IPS-15b (cell line): ENCODE results near the gene RBM20.

Source experiments
- H3K27me3 ChIP-seq: one replicate; pipeline ENCODE4 v1.6.1; 2013; ENCODE audit warnings: low read length; ENCODE audit not compliant: control insufficient read depth, insufficient read depth
- H3K36me3 ChIP-seq: one replicate; pipeline ENCODE4 v1.6.1; 2013; ENCODE audit warnings: low read length; ENCODE audit not compliant: control insufficient read depth, insufficient read depth
- H3K4me1 ChIP-seq: one replicate; pipeline ENCODE4 v1.6.1; 2013; ENCODE audit warnings: mild to moderate bottlenecking, low read length; ENCODE audit not compliant: control insufficient read depth, insufficient read depth
- H3K4me3 ChIP-seq: one replicate; pipeline ENCODE4 v1.5.1; 2013; ENCODE audit warnings: low read depth, low read length
- H3K9ac ChIP-seq: one replicate; pipeline ENCODE4 v1.6.1; 2013; ENCODE audit warnings: low read depth, mild to moderate bottlenecking, low read length
- H3K9me3 ChIP-seq: one replicate; pipeline ENCODE4 v1.6.1; 2013; ENCODE audit warnings: mild to moderate bottlenecking, low read length; ENCODE audit not compliant: control insufficient read depth, insufficient read depth

RBM20 gene

DNA sequence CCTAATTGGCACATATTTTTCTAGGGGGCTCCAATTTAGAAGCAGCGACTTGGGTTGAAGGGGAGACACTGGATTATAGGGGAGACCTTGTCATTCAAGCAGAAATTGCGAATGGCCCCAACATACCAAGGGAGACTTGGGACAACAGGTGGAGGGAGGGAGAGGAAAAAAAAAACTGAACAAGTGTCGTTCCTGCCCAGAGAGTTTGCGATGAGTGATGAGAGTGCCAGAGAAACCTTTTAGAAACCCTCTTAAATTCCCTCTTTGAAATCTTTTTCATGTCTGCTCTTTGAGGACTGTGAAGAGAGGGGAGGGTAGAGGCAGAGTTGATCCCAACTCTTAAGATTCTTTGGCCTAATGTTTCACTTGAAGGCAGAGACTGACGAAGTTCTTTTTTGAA lies 24.3 kb downstream of the RBM20 start:
- no peaks in the 10 kb centered on the region for H3K36me3 ChIP-seq

DNA sequence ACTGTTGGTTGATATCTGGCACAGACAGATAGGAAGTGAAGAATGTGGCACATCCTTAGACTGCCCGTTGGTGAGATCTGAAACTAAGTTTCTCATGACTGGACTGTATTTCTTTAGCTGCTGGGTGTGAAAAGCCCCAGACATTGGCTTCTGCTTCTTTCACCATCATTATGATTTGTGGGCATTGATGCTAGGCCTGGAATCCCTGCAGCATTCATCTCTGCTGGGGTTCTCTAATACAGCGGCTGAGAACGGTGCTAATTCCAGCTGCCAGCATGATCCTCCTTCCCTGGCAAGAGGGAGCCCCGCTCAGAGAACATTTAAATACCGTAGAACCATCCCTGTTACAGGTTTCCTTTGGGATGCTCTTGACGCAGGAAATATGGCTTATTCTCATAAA lies 26.2 kb downstream of the RBM20 start:
- H3K9ac ChIP-seq = no peak overlapping the region
- no peak overlapping the region for H3K4me3 ChIP-seq
- H3K4me1 ChIP-seq = peaks cover 14% of the 10 kb centered on the region
- H3K9me3 ChIP-seq = no peaks in the 10 kb centered on the region
- peaks cover 83% of the 10 kb centered on the region for H3K27me3 ChIP-seq
- H3K36me3 ChIP-seq = no peaks in the 10 kb centered on the region

More for the DNA sequence above, 24.3 kb downstream of the RBM20 start:
- Histone ChIP-seq H3K4me1 (peaks cover 14% of the 10 kb centered on the region), H3K27me3 (peaks cover 69% of the 10 kb centered on the region), H3K4me3 (peak overlapping the region; percentile 38), H3K9me3 (no peaks in the 10 kb centered on the region), H3K9ac (no peak overlapping the region)

DNA sequence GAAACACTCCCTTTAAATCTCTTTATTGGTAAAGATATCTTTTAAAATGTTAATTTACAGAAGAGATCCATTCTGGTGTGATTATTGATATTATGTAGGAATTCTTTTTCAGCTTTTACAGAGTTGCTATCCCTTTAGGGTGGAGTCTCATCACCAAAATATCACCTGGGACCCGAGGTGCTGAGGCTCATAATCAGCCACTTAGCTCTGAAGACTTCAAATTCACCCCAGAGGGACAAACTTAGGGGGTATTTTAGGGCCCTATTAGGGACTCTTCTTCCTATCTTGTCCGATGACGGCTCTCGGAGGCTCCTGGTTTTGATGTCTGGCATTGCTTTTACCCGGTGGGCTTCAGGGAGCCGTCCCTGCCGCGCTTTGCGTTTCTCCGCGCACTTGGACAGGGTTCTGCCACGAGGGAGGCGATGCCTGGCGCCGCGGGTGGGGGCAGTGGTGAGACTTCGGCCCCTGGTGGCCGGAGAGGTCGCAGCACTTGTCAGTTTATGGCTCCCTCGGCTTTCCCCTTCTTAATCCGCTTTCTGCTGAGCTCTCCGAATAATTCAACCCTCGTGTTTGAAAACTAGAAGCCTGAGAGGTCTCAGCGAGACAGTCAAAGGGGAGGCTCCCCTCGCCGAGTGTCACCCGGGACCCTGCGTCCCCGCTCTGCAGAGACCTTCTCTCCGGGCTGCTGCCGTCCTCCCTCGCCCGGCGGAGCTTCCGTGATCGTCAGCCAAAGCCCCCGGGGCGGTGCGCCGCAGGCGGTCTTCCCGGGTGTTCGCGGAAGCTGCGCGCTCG lies 27.8 kb downstream of the RBM20 start:
- peaks cover 11% of the 10 kb centered on the region for H3K4me1 ChIP-seq
- H3K9ac ChIP-seq = no peak overlapping the region
- H3K36me3 ChIP-seq = no peaks in the 10 kb centered on the region
- peaks cover 76% of the 10 kb centered on the region for H3K27me3 ChIP-seq
- peak overlapping the region; percentile 67 for H3K4me3 ChIP-seq
- H3K9me3 ChIP-seq = no peaks in the 10 kb centered on the region

DNA sequence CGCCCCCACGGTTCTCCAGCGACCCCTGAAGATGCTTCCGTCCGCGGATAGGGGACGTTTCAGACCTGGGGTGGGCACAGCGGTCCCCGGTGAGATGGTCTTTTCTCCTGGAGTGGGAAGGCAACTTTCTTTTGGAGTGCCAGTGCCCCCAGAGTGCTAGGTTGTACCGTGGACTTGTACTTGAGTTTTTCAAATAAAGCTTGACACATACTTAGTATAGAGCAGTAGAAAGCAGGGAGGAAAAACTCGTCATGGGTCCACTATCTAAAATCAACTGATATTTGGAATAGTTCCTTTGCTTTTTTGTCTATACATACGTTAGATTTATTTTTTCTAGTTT lies 28.4 kb downstream of the RBM20 start:
- Histone ChIP-seq H3K27me3 (peaks cover 71% of the 10 kb centered on the region), H3K9ac (no peak overlapping the region), H3K9me3 (no peaks in the 10 kb centered on the region), H3K4me1 (peaks cover 9% of the 10 kb centered on the region), H3K4me3 (peak overlapping the region; percentile 67), H3K36me3 (no peaks in the 10 kb centered on the region)

DNA sequence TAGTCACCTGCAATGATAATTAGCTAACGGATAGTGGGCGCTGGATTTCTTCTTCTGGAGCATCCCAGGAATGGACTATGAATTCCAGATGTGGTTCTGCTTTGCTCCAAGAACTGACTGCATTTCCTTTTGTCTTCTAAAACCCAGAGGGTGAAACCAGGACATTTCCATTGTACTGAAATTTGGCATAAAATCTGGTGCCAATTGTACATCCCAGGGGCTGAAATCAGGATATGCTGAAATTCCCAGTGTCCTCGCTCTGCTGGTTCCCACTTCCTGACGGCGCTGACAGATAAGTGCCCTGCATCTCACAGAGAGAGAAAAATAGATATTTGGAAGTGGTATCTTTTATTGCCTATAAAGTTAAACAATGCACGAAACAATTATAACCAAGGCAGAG lies 31.9 kb downstream of the RBM20 start:
- Histone ChIP-seq H3K9me3 (no peaks in the 10 kb centered on the region), H3K36me3 (no peaks in the 10 kb centered on the region), H3K27me3 (peaks cover 39% of the 10 kb centered on the region), H3K4me1 (no peaks in the 10 kb centered on the region), H3K9ac (no peak overlapping the region), H3K4me3 (no peak overlapping the region)

DNA sequence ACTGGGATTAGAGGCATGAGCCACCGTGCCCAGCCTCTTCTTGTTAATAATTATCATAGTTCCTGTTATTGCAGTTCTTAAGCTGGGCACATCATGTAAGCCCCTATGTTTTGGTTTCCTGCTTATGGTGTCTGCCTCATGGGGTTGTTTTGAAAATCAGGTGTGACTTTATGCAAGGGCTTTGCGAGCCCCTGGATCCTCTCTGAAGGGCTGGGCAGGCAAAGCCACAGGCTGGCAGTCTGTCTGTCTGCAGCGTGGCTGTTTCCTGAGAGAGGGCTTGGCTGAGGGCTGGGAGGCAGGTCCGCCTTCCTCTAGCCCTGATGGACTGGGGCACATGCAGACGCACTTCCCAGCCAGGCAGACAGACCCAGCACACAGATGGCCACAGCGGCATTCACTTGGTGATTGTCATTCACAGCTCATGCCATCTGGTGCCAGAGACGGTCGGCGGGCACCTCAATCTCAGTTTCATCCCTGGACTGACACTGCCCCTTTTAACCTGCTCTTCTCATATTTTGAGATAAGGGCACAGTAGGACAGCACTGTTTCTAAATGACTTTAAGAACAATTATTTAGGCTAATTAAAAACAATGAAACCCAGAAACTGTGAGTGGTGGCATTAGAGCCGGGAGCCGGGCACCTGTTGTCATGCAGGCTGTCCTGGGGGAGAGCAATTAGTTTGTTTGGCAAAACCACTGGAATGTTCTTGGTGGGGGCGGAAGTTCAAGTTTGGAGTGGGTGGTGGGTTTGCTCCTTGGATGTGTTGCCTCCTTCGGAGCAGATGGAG lies 35.5 kb downstream of the RBM20 start:
- no peak overlapping the region for H3K4me3 ChIP-seq
- no peaks in the 10 kb centered on the region for H3K36me3 ChIP-seq
- H3K4me1 ChIP-seq = no peaks in the 10 kb centered on the region

DNA sequence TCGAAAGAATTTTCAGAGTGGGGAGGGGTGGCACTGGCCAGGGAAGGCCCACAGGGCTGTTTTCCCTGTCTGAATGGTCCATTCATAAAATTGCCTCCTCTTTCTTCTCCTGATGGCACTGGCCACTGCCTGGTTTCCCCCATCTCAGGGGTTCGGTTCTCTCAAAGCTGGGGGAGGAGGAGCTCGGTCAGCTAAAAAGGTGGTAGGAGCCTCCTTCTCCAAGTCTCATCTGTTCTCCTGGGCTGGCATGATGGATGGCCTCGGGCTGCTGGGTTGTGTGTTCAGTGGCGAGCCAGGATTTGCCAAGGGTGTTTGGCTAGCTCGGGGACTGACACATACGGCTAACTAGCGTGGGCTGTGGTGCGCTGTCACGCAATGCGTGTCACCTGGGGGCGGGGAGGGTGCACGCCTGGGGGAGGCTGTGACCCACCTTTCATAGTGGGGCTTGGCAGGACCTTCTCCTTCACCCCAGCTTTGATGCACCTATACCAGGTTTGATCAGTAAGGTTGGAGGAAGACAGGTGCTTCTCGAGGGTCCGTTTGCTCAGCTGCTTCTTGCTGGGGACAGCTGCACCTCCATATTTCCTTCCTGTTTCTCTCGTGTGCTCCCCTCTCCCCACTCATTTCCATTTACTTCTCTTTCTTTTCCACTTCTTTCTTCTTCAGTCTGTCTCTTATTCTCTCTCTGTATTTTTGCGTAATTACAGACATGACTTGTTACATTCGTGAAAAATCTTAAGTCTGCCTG lies 36.3 kb downstream of the RBM20 start:
- Histone ChIP-seq H3K9ac (no peak overlapping the region), H3K4me3 (no peak overlapping the region), H3K36me3 (no peaks in the 10 kb centered on the region)

More for the DNA sequence above, 35.5 kb downstream of the RBM20 start:
- Histone ChIP-seq H3K9me3 (no peaks in the 10 kb centered on the region), H3K9ac (no peak overlapping the region), H3K27me3 (peaks cover 3% of the 10 kb centered on the region)

DNA sequence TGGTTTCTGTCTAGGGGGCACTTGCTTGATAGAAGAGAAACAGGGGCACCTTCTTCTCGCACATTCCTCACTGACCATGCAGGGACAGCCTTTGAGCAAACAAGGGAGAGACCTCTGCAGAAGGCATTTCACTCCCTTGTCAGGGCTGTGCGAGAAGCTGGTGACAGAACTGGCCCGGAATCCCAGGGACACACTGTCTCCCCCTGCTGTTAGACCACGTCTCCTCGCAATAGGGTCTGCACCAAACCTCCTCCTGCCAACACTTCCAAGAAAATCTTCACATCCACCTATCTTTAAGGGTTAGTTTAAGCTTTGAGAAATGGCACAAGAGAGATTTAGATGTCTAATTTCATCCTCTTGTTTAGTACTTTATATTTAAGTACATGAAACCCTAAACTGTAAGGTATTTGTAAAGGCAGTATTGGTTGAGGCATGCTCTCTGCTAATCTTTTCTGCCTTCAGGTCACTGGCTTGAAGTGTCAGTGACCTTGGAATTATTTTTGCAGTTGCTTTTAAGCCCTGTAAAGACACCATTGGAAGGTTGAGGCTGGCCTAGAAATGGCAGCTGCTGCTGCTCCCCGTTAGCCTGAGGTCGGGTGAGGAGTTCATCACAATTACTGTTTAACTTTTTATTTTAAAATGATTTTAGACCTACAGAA lies 37.0 kb downstream of the RBM20 start:
- H3K4me1 ChIP-seq = peaks cover 4% of the 10 kb centered on the region

More for the DNA sequence above, 36.3 kb downstream of the RBM20 start:
- Histone ChIP-seq H3K27me3 (no peaks in the 10 kb centered on the region), H3K4me1 (peaks cover 4% of the 10 kb centered on the region), H3K9me3 (no peaks in the 10 kb centered on the region)

DNA sequence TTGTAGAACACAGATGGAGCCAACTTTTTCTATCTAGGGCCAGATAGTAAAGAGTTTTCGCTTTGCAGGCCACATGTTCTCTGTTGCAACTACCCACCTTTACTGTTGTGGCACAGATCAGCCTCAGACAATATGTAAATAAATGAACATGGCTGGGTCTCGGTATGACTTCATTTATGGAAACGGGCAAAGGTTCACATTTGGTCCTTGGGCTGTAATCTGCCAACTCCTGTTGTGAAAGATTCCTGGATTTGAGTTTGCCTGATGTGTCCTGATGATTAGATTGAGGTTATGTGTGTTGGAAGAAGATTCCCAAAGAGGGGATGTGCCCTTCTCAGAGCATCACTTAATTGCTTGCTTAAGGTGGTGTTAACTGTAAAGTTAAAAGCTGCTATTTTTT lies 38.2 kb downstream of the RBM20 start:
- H3K4me1 ChIP-seq = peaks cover 4% of the 10 kb centered on the region
- H3K9me3 ChIP-seq = no peaks in the 10 kb centered on the region
- H3K9ac ChIP-seq = no peak overlapping the region
- no peaks in the 10 kb centered on the region for H3K36me3 ChIP-seq
- H3K4me3 ChIP-seq = no peak overlapping the region
- no peaks in the 10 kb centered on the region for H3K27me3 ChIP-seq

More for the DNA sequence above, 37.0 kb downstream of the RBM20 start:
- no peak overlapping the region for H3K9ac ChIP-seq
- no peak overlapping the region for H3K4me3 ChIP-seq
- no peaks in the 10 kb centered on the region for H3K9me3 ChIP-seq
- H3K36me3 ChIP-seq = no peaks in the 10 kb centered on the region
- no peaks in the 10 kb centered on the region for H3K27me3 ChIP-seq

DNA sequence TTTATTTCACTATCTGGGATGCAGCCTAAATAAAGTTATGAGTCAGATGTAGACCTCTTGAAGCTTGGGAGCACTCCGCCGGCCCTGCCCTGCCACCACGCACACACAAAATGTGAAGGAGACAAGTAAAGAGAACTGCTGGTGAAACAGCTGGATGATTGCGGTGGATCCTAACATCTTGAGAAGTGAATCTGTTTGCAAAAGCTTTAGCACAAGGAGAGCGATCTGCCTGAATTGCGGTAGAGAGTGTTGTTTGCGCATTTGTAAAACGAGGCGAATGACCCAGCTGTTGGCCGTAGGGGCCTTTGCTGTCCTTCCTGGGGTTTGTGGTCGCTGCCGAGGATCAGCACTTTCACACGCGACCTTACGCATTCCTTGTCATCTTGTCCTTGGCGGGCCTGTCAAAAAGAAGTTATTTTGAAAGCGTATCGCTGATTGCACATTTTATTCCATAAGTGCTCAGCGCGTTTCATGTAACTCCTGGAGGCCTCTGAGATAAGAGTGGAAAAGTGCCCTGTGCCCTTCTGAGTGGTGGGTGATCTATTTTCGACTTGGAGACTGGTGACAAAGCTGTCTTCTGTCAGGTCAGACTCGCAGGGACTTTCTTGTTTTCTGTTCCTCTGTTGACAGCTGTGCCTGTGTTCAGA lies 40.8 kb downstream of the RBM20 start:
- peaks cover 4% of the 10 kb centered on the region for H3K4me1 ChIP-seq
- no peak overlapping the region for H3K4me3 ChIP-seq

DNA sequence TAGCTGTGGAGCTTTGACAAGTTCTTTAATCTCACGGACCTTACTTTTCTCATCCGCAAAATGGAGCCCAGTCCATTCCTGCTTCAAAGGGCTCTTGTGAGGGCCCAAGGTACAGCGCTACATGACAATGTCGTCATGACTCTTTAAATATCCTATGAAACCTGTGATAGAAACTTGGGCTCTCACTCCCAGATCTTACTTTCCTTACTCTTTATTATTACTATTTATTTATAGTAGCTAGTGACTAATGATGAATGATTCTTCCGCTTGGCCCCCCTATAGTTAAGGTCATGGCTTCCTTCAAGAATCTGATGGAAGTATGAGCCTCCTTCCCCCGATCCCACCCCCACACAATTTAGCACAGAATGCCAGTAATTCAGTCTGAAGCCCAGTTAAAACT lies 41.9 kb downstream of the RBM20 start:
- Histone ChIP-seq H3K27me3 (no peaks in the 10 kb centered on the region), H3K9ac (no peak overlapping the region), H3K9me3 (no peaks in the 10 kb centered on the region), H3K36me3 (no peaks in the 10 kb centered on the region), H3K4me3 (no peak overlapping the region), H3K4me1 (peaks cover 4% of the 10 kb centered on the region)

More for the DNA sequence above, 40.8 kb downstream of the RBM20 start:
- Histone ChIP-seq H3K36me3 (no peaks in the 10 kb centered on the region), H3K27me3 (no peaks in the 10 kb centered on the region), H3K9ac (peak overlapping the region; percentile 26), H3K9me3 (no peaks in the 10 kb centered on the region)
